Subcutaneous adipose tissue (tissue), 4 donors: ENCODE measurements around the gene TAAR6. TPM values are rescaled to one million over a fixed set of nuclear protein-coding genes. Genes with fewer than 3 reads are reported as not detected.

Source experiments
- small RNA-seq: library from RNA; depleted of rRNA; stranded (forward); fragments of <200 nt; gene quantifications from one replicate; pipeline ENCODE3, GENCODE V24; 2016
- total RNA-seq, 4 donors: library from RNA; depleted of rRNA; stranded (reverse); fragments of >200 nt; gene quantifications; one replicate each; pipeline ENCODE4 v1.1.0, GENCODE V29; 2016
- TF ChIP-seq, protein P1 (sequence below): fragments of 450-650 bp; IDR thresholded peaks from one replicate; pipeline ENCODE4 v1.5.1; 2016; ENCODE audit warnings: low read depth, mild to moderate bottlenecking, control low read depth, antibody characterized with exemption, moderate library complexity

TAAR6 gene
- total RNA-seq, 4 donors from 2014 or later, result not detected

DNA sequence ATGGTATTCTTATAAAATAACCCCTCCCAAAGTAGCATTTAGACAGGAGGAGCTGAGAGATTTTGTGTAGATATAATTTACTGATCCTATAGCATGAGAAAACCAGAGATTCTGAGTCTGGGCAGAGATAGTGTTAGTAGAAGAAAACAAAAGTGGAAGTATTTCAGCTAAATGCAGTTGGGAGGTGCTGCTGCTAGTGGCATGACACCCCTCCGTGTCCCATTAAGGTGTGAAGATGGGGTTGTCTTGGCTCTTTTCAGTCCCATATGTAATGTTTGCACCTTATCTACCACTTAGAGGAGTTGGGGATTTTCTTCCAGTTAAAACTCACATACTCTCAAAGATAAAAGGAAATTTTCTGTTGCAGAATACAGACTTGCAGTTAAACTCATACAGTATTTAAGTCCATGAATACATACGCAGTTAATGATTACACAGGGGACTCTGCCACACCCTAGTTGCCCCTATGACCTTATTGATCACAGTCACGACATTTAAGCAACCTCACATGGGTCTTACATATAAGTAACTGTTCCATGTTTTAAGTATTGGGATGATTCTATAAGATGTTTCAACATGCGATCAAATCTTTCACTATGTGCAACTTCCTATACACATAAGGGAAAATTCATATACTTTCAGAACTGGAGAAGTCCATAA lies 42.5 kb downstream of the TAAR6 start:
- TF ChIP-seq, protein P1, sequence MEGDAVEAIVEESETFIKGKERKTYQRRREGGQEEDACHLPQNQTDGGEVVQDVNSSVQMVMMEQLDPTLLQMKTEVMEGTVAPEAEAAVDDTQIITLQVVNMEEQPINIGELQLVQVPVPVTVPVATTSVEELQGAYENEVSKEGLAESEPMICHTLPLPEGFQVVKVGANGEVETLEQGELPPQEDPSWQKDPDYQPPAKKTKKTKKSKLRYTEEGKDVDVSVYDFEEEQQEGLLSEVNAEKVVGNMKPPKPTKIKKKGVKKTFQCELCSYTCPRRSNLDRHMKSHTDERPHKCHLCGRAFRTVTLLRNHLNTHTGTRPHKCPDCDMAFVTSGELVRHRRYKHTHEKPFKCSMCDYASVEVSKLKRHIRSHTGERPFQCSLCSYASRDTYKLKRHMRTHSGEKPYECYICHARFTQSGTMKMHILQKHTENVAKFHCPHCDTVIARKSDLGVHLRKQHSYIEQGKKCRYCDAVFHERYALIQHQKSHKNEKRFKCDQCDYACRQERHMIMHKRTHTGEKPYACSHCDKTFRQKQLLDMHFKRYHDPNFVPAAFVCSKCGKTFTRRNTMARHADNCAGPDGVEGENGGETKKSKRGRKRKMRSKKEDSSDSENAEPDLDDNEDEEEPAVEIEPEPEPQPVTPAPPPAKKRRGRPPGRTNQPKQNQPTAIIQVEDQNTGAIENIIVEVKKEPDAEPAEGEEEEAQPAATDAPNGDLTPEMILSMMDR, result no peak

DNA sequence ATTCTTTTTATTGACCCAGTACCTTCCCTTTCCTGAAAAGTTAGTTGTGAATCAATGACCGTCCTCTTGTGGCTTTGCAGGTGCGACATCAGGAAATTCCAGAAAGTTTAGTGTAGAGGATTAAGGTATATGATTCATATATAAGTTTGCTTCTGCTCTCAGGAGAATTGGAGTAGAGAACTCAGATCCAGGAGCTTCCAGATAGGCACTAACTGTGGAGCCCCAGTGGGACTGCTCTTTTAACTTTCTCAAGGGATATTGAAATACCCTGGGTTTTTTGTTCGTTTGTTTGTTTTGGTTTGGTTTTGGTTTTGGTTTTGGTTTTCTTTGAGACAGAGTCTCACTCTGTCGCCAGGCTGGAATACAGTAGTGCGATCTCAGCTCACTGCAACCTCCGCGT lies 44.4 kb downstream of the TAAR6 start:
- TF ChIP-seq, protein P1, result no peak

DNA sequence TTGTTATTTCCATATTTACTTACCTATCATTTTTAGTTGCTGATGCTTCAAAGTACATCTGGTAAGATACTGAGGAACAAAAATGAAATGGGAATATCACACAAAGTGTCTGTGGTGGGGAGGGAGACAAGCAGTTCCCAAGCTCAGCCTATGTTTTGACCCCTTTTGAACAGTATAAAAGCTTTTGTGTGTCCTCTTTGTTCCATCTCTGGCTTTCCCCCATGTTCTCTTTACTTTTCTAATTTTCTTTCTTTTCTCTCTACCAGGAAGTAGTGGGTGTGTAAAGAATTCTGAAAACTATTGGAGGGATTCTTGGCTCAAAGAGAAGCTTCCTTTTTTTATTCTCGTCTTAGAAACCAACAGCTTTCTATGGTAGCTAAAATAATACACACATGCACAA lies 46.6 kb downstream of the TAAR6 start:
- TF ChIP-seq, protein P1, result no peak

Small RNA genes within 50 kb of the gene (small RNA-seq; reads per million reads assigned to genes)
- gene TAAR7P, result not detected

Other genes starting within 250 kb of the TAAR6 start
- gene MOXD1, start 168.8 kb upstream of the TAAR6 start, total RNA-seq, result 10 to 100 TPM in 1 of 4 donors, 1 to 10 TPM in 3; 1.5 to 12.4 (median 3.5) TPM
- gene STX7, start 57.2 kb upstream of the TAAR6 start, total RNA-seq, result 10 to 100 TPM; 38.4 to 94.7 (median 57.1) TPM
- not detected for gene TAAR9, start 32.0 kb upstream of the TAAR6 start, total RNA-seq
- gene TAAR8, start 17.6 kb upstream of the TAAR6 start, total RNA-seq, result not detected
- not detected for gene TAAR5, start 19.4 kb downstream of the TAAR6 start, total RNA-seq
- gene TAAR2, start 54.0 kb downstream of the TAAR6 start, total RNA-seq, result not detected
- not detected for gene TAAR1, start 88.9 kb downstream of the TAAR6 start, total RNA-seq
- 10 to 100 TPM in 1 of 4 donors, 1 to 10 TPM in 3; 4.5 to 41.6 (median 7.0) TPM for gene VNN1, start 143.7 kb downstream of the TAAR6 start, total RNA-seq
- 100 to 1,000 TPM in 1 of 4 donors, 10 to 100 TPM in 1, 1 to 10 TPM in 2; 2.8 to 122 (median 21.6) TPM for gene VNN2, start 187.6 kb downstream of the TAAR6 start, total RNA-seq
- gene SLC18B1, start 228.3 kb downstream of the TAAR6 start, total RNA-seq, result 10 to 100 TPM; 13.4 to 42.0 (median 19.5) TPM
- gene RPS12, start 244.2 kb downstream of the TAAR6 start, total RNA-seq, result 1,000 to 10,000 TPM; 1,034 to 2,095 (median 2,014) TPM